Motor neuron (in vitro differentiated cells): ENCODE data around the gene OR4C3. TPM values are rescaled to one million over a fixed set of nuclear protein-coding genes. Genes with fewer than 3 reads are reported as not detected.
A peak's percentile ranks its signal among the peaks of the same experiment; 100 is the strongest.
"Not testable (repeated sequence)": the region's sequence is repeated elsewhere in the genome, so short reads cannot be mapped to it uniquely, and the experiment has no call there.

ENCODE experiments used
- ATAC-seq, 8 experiments: fragments of 200-7000 bp; cut with Tn5 transposase; replicated peaks in 6 of 8; 2 replicates each; pipeline ENCODE4 v1.8.0; 2021; ENCODE audit warnings: mild to moderate bottlenecking in 8 of 8, moderate library complexity in 8 of 8
- H3K27ac ChIP-seq, 2 donors: fragments of 250-450 bp; sonication (Bioruptor Pico); 2 replicates each; pipeline ENCODE4 v1.9.0; 2021; ENCODE audit warnings: antibody characterized with exemption in 2 of 2, mild to moderate bottlenecking in 2 of 2, moderate library complexity in 1 of 2
- H3K4me1 ChIP-seq, 2 donors: fragments of 250-450 bp; sonication (Bioruptor Pico); replicated peaks in 1 of 2; 2 replicates each; pipeline ENCODE4 v1.6.1; 2021; ENCODE audit warnings: antibody characterized with exemption in 2 of 2, mild to moderate bottlenecking in 2 of 2, moderate library complexity in 1 of 2
- H3K4me3 ChIP-seq, 5 donors: fragments of 250-450 bp; sonication (Bioruptor Pico); 2 replicates each; pipeline ENCODE4 v1.9.0; 2021; ENCODE audit warnings: antibody characterized with exemption in 5 of 5, mild to moderate bottlenecking in 5 of 5, moderate library complexity in 4 of 5
- WGBS, 10 experiments: fragments of 450-650 bp; shearing (Covaris generic); methylation state at CpG; one replicate each; pipeline ENCODE4 v1.0.0; 2022; 5-methylcytosine and 5-hydroxymethylcytosine counted together
- in situ Hi-C, 9 experiments: fragments of 400-800 bp; cut with MboI; loops; one replicate each; pipeline ENCODE4 v1.15.0; 2021; ENCODE audit warnings: low sequenced_read_pairs in 9 of 9, low pct_unique_long_range_greater_than_20kb in 2 of 9; ENCODE audit not compliant: unreplicated experiment in 9 of 9
- total RNA-seq, 8 experiments: library from RNA; unstranded; fragments of 300-600 nt; gene quantifications; 2 replicates each; pipeline versions ENCODE4 v1.2.3 to v1.2.4, GENCODE V29; 2022

The OR4C3 gene
- total RNA-seq = under 1 TPM in 1 of 8 experiments, not detected in 7; 0.21 TPM

GRCh38 chr11:48324620-48325019 lies at the start of gene OR4C3:
Gene OR4C3 (plus strand): TSS chr11:48324920. CDS start chr11:48325022, 102 bp downstream.
- H3K27ac ChIP-seq, H3K4me1 ChIP-seq, H3K4me3 ChIP-seq, in situ Hi-C loops, ATAC-seq: not testable (repeated sequence)

- in situ Hi-C loops = no loop called here
- WGBS, 10 experiments = 20 to 22% methylated on average over 1 of the region's 1 CpG; no CpG with 5 or more reads in 8 of the 10 experiments
- no peak for ATAC-seq
Observed at GRCh38 chr11:48305923-48306322, 18.8 kb upstream of the OR4C3 start, which contains the start of gene OR4S1. Gene OR4S1 (plus strand): TSS chr11:48306223. CDS start chr11:48306223, 0 bp downstream.

DNA sequence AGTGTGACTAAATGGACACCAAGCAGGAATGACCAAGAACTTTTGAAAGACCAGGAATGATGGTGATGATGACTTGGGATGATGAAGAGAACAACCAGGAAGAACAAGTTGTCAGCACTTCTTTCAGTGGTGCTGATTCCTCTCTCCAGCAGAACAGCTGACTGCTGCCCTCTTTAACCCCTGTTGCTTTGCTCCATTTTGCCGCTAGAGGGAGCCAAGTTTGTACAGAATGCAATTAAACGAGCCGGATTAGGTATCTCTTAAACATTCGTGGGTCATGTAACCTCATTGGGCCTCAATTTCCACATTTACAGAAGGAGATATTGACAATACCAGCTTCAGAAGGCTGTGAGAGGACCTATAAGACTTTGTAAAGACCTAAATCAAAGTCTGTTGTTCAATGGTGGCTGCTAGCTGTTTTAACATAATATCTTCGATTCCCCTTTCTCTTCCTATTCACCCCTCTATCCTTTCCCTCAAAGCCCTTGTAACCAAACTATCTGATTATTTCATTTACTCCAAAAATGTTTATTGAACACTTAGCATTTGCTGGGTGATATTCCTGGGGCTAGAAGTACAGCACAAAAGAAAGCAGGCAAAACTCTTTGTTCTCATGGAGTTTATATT lies 16.8 kb upstream of the OR4C3 start:
- ATAC-seq = peak in 4 of 8 experiments; percentile 24 to 90 (median 84)

More at GRCh38 chr11:48305923-48306322, 18.8 kb upstream of the OR4C3 start, which contains the start of gene OR4S1:
- H3K4me3 ChIP-seq = no peak within 1 kb of the TSS
- H3K27ac ChIP-seq = no peak within 1 kb of the TSS
- H3K4me1 ChIP-seq = no peaks in the 10 kb centered on the region

DNA sequence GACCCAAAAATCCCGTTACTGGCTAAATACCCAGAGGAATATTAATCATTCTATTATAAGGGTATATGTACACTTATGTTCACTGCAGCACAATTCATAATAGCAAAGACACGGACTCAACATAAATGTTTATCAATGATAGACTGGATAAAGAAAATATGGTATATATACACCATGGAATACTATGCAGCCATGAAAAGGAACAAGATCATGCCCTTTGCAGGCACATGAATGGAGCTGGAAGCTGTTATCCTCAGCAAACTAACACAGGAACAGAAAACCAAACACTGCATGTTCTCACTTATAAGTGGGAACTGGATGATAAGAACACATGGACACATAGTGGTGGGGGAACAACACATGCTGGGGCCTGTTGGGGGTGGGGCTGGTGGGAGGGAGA lies 11.1 kb upstream of the OR4C3 start:
- 0 to 75% (median 35%) methylated on average over 1 to 2 of the region's 2 CpGs; no CpG with 5 or more reads in 2 of the 10 experiments for WGBS, 10 experiments
- in situ Hi-C loops, H3K4me3 ChIP-seq, H3K4me1 ChIP-seq, ATAC-seq, H3K27ac ChIP-seq: not testable (repeated sequence)

More for the DNA sequence above, 16.8 kb upstream of the OR4C3 start:
- 0 to 50% (median 22%) methylated on average over 2 to 5 of the region's 5 CpGs for WGBS, 10 experiments
- in situ Hi-C loops = no loop called here
- no peak overlapping the region for H3K27ac ChIP-seq
- no peaks in the 10 kb centered on the region for H3K4me1 ChIP-seq
- no peak overlapping the region for H3K4me3 ChIP-seq

- WGBS, 10 experiments = 0 to 100% (median 86%) methylated on average over 1 to 2 of the region's 2 CpGs; no CpG with 5 or more reads in 5 of the 10 experiments
- H3K4me1 ChIP-seq, H3K27ac ChIP-seq, in situ Hi-C loops, H3K4me3 ChIP-seq, ATAC-seq: not testable (repeated sequence)
Observed at GRCh38 chr11:48319813-48320212, 4.9 kb upstream of the OR4C3 start.

- Histone ChIP-seq H3K4me1 (no peaks in the 10 kb centered on the region), H3K4me3 (no peak overlapping the region), H3K27ac (no peak overlapping the region)
- 0 to 74% (median 20%) methylated on average over 1 to 2 of the region's 2 CpGs; no CpG with 5 or more reads in 2 of the 10 experiments for WGBS, 10 experiments
- in situ Hi-C loops = no loop called here
- ATAC-seq = no peak
Observed at GRCh38 chr11:48341466-48341865, 16.7 kb downstream of the OR4C3 start.

- H3K4me3 ChIP-seq, H3K27ac ChIP-seq, in situ Hi-C loops, H3K4me1 ChIP-seq, ATAC-seq: not testable (repeated sequence)
- WGBS, 10 experiments = 0 to 71% (median 20%) methylated on average over 1 to 2 of the region's 2 CpGs; no CpG with 5 or more reads in 5 of the 10 experiments
Observed at GRCh38 chr11:48342505-48342904, 17.8 kb downstream of the OR4C3 start.

DNA sequence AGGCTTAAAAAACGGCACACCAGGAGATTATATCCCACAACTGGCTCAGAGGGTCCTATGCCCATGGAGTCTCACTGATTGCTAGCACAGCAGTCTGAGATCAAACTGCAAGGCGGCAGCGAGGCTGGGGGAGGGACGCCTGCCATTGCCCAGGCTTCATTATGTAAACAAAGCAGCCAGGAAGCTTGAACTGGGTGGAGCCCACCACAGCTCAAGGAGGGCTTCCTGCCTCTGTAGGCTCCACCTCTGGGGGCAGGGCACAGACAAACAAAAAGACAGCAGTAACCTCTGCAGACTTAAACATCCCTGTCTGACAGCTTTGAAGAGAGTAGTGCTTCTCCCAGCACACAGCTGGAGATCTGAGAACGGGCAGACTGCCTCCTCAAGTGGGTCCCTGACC lies 21.6 kb downstream of the OR4C3 start:
- ATAC-seq, in situ Hi-C loops, H3K4me1 ChIP-seq, H3K4me3 ChIP-seq, H3K27ac ChIP-seq: not testable (repeated sequence)
- WGBS, 10 experiments = 80% methylated on average over 1 of the region's 5 CpGs; no CpG with 5 or more reads in 9 of the 10 experiments

DNA sequence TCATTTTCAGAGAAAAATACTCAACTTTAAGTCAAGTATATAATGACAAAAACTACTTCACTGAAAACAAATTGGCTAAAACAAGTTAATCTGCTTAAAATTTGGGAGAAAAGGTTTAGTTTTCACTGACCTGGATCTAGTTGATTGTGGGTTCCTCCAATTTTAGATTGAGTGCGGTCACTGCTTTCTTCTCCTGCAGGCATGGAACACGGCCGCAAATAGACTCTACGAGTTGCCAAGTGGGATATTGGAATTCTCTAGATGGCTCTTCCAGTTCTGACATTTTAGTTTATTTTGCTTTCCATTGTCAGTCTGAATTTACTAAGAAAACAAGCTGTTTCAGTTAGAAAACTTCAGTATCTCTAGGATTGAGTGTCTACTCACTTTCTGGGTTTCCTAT lies 29.3 kb downstream of the OR4C3 start:
- Histone ChIP-seq H3K4me1 (no peaks in the 10 kb centered on the region), H3K27ac (no peak overlapping the region), H3K4me3 (no peak overlapping the region)
- ATAC-seq = no peak
- in situ Hi-C loops = no loop called here
- WGBS, 10 experiments = 20 to 80% (median 61%) methylated on average over 2 to 4 of the region's 4 CpGs; no CpG with 5 or more reads in 3 of the 10 experiments

DNA sequence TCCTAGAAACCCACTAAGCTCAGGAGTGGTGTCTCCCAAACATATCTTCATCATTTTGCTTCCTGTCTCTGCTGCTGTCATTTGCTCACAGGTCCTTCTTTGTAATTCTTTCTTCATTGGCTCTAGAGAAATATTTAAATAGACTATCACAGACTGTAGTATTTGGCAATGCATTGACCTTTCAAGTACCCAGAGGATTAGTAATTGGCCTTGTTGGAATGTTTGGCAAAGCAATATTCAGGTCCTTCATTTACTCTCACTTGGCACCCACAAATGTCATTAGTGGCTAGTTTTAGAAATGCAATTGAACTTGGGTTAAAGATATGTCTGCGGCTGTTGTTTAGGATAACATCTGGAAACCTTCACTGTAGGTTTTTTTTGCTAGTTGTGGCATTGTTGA lies 30.0 kb downstream of the OR4C3 start:
- in situ Hi-C loops = loop anchor here in 1 of 9 experiments (5.0 kb wide), 1 partner anchor 1673 kb away; no protein-coding TSS in a partner anchor
- no peaks in the 10 kb centered on the region for H3K4me1 ChIP-seq
- ATAC-seq = no peak
- no peak overlapping the region for H3K27ac ChIP-seq
- H3K4me3 ChIP-seq = no peak overlapping the region
- 13 to 88% (median 60%) methylated on average over 1 of the region's 1 CpG; no CpG with 5 or more reads in 5 of the 10 experiments for WGBS, 10 experiments

GRCh38 chr11:48361289-48361688 lies 36.6 kb downstream of the OR4C3 start:
- H3K4me1 ChIP-seq, H3K4me3 ChIP-seq, ATAC-seq, in situ Hi-C loops, H3K27ac ChIP-seq: not testable (repeated sequence)
- 0 to 69% (median 14%) methylated on average over 1 to 2 of the region's 2 CpGs; no CpG with 5 or more reads in 1 of the 10 experiments for WGBS, 10 experiments

DNA sequence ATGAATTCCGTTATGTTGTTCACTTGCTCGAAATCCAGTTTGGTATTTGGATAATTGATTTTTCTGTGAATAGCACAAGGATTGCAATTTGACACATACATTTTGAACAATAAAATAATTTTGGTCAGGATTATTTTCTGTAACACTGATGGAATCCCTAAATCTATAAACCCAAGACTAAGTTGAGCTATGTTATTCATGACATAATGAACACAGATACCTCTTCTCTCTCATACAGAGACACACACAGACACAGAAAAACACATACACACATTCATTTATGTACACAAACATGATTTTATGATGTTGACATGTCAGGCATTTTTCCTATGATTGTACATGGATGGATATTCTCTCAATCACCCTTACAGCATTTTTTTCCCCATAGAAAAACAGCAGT lies 41.6 kb downstream of the OR4C3 start, which contains the start of gene OR4C5:
TSS of gene OR4C5 (minus strand) at position 101 of the 400 bp plus-strand sequence. CDS start at position 101, 0 bp downstream.
- H3K27ac ChIP-seq = no peak within 1 kb of the TSS
- in situ Hi-C loops = no loop called here
- 0 to 87% (median 49%) methylated on average over 1 to 2 of the region's 2 CpGs for WGBS, 10 experiments

More for the DNA sequence above, 41.6 kb downstream of the OR4C3 start, which contains the start of gene OR4C5:
- no peak for ATAC-seq
- Histone ChIP-seq H3K4me3 (no peak within 1 kb of the TSS), H3K4me1 (no peaks in the 10 kb centered on the region)
